Breast epithelium (tissue), 3 donors: ENCODE measurements around the gene SERAC1.

Source experiments
- POLR2A ChIP-seq: fragments of 450-650 bp; IDR thresholded peaks from one replicate; pipeline ENCODE4 v1.6.1; 2016; ENCODE audit warnings: antibody characterized with exemption, mild to moderate bottlenecking, moderate library complexity
- POLR2AphosphoS5 ChIP-seq, 3 donors: sonication (generic); formaldehyde crosslinking; IDR thresholded peaks; one replicate each; pipeline ENCODE4 v1.6.1; 2017; ENCODE audit warnings: antibody characterized with exemption in 3 of 3
- TF ChIP-seq, protein P1 (sequence below), 3 donors: fragments of 450-650 bp; IDR thresholded peaks; one replicate each; pipeline ENCODE4 v1.5.1; 2016 to 2017; ENCODE audit warnings: antibody characterized with exemption in 3 of 3, mild to moderate bottlenecking in 3 of 3, moderate library complexity in 3 of 3

- TF ChIP-seq POLR2AphosphoS5 (IDR thresholded peaks at IDR 0.05) (no peak), POLR2A (no peak)
- TF ChIP-seq, protein P1, sequence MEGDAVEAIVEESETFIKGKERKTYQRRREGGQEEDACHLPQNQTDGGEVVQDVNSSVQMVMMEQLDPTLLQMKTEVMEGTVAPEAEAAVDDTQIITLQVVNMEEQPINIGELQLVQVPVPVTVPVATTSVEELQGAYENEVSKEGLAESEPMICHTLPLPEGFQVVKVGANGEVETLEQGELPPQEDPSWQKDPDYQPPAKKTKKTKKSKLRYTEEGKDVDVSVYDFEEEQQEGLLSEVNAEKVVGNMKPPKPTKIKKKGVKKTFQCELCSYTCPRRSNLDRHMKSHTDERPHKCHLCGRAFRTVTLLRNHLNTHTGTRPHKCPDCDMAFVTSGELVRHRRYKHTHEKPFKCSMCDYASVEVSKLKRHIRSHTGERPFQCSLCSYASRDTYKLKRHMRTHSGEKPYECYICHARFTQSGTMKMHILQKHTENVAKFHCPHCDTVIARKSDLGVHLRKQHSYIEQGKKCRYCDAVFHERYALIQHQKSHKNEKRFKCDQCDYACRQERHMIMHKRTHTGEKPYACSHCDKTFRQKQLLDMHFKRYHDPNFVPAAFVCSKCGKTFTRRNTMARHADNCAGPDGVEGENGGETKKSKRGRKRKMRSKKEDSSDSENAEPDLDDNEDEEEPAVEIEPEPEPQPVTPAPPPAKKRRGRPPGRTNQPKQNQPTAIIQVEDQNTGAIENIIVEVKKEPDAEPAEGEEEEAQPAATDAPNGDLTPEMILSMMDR (IDR thresholded peaks at IDR 0.05), result no peak
Measured at GRCh38 chr6:158174024-158174423, 6.0 kb upstream of the SERAC1 start.
